ENCODE measurements around the gene COL27A1.

The COL27A1 gene

DNA sequence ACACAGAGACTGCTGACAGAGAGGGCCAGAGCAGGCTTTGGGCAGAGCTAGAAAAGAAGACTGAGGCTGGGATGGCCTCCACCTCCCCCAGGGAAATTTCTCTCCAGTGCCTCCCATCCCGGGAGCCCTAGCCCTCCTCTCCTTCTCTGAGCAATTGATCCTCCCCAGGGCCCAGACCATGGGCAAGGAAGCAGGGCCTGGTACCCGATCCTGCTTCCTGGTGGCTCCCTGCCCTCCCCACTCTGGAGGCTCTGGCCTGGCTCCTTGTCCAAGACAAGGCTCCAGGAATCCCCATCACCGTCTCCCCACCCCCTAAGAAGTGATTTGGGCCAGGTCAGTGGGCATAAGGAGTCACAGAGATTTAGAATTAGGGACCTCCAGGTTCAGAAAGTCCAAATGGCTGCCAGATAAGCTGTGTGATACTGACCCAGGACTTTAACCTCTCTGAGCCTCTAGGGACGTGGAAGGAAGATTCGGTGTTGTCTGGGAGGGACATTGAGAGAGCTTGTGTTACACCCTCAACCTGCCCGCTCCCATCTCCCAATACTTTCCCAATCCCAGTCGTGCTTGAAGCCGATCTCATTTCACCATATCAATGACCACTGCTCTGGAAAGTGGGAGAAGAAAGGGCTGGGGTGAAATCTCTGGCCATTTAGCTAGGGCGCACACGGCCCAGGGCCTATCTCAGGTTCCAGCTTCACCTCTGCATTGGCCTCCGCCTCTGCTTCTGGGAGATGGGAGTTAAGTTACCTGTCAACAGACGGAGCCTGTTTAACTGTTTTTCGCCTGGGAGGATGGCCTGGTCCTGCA is 30.5 kb upstream of the COL27A1 start:
- TF ChIP-seq, protein P1, sequence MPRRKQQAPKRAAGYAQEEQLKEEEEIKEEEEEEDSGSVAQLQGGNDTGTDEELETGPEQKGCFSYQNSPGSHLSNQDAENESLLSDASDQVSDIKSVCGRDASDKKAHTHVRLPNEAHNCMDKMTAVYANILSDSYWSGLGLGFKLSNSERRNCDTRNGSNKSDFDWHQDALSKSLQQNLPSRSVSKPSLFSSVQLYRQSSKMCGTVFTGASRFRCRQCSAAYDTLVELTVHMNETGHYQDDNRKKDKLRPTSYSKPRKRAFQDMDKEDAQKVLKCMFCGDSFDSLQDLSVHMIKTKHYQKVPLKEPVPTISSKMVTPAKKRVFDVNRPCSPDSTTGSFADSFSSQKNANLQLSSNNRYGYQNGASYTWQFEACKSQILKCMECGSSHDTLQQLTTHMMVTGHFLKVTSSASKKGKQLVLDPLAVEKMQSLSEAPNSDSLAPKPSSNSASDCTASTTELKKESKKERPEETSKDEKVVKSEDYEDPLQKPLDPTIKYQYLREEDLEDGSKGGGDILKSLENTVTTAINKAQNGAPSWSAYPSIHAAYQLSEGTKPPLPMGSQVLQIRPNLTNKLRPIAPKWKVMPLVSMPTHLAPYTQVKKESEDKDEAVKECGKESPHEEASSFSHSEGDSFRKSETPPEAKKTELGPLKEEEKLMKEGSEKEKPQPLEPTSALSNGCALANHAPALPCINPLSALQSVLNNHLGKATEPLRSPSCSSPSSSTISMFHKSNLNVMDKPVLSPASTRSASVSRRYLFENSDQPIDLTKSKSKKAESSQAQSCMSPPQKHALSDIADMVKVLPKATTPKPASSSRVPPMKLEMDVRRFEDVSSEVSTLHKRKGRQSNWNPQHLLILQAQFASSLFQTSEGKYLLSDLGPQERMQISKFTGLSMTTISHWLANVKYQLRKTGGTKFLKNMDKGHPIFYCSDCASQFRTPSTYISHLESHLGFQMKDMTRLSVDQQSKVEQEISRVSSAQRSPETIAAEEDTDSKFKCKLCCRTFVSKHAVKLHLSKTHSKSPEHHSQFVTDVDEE (CRISPR knock-in tag; IDR thresholded peaks at IDR 0.05) = no peak
- TF ChIP-seq PPARA (CRISPR knock-in tag; IDR thresholded peaks at IDR 0.05; ENCODE audit: borderline replicate concordance) (no peak), SNAI2 (CRISPR knock-in tag; IDR thresholded peaks at IDR 0.05) (no peak), ZFP3 (CRISPR knock-in tag; IDR thresholded peaks at IDR 0.05) (no peak), ZC3H10 (CRISPR knock-in tag; IDR thresholded peaks at IDR 0.05) (no peak), ZFP30 (CRISPR knock-in tag; IDR thresholded peaks at IDR 0.05) (no peak), RARB (CRISPR knock-in tag; IDR thresholded peaks at IDR 0.05) (no peak), ZNF70 (CRISPR knock-in tag; IDR thresholded peaks at IDR 0.05) (no peak), ESRRG (CRISPR knock-in tag; IDR thresholded peaks at IDR 0.05) (no peak), ARNTL (CRISPR knock-in tag; IDR thresholded peaks at IDR 0.05; ENCODE audit: borderline replicate concordance, low read depth) (no peak)
- TF ChIP-seq, protein P2, sequence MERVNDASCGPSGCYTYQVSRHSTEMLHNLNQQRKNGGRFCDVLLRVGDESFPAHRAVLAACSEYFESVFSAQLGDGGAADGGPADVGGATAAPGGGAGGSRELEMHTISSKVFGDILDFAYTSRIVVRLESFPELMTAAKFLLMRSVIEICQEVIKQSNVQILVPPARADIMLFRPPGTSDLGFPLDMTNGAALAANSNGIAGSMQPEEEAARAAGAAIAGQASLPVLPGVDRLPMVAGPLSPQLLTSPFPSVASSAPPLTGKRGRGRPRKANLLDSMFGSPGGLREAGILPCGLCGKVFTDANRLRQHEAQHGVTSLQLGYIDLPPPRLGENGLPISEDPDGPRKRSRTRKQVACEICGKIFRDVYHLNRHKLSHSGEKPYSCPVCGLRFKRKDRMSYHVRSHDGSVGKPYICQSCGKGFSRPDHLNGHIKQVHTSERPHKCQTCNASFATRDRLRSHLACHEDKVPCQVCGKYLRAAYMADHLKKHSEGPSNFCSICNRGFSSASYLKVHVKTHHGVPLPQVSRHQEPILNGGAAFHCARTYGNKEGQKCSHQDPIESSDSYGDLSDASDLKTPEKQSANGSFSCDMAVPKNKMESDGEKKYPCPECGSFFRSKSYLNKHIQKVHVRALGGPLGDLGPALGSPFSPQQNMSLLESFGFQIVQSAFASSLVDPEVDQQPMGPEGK (CRISPR knock-in tag; IDR thresholded peaks at IDR 0.05; ENCODE audit: borderline replicate concordance) = no peak
- no peak for ATAC-seq

DNA sequence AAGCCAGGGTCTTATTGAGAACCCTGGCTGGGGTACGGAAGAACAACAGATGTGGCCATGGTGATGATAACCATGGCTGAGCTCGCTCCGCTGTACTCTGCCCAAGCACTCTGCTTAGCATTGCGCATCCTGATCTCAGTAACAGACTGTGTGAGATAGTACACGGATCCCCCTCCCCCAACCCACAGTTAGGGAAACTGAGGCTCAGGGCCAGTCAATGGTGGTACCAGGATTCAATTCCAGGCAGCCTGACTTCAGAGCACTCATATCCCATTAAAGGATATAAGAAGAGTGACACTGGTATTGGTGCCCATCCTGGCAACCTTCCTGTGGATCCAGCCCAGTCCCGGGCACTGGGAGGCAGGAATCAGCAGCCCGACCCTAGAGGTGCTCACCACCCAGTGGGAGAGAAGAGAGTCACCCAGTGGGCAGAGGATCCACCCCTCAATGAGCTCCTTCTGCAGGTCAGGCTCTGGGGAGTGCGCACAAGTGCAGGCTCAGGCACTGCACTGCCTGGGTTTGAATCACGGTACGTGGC is 29.8 kb upstream of the COL27A1 start:
- TF ChIP-seq OSR1 (CRISPR knock-in tag; IDR thresholded peaks at IDR 0.05) = no peak
- no peak for TF ChIP-seq ZFP3 (CRISPR knock-in tag; IDR thresholded peaks at IDR 0.05)
- TF ChIP-seq, protein P3, sequence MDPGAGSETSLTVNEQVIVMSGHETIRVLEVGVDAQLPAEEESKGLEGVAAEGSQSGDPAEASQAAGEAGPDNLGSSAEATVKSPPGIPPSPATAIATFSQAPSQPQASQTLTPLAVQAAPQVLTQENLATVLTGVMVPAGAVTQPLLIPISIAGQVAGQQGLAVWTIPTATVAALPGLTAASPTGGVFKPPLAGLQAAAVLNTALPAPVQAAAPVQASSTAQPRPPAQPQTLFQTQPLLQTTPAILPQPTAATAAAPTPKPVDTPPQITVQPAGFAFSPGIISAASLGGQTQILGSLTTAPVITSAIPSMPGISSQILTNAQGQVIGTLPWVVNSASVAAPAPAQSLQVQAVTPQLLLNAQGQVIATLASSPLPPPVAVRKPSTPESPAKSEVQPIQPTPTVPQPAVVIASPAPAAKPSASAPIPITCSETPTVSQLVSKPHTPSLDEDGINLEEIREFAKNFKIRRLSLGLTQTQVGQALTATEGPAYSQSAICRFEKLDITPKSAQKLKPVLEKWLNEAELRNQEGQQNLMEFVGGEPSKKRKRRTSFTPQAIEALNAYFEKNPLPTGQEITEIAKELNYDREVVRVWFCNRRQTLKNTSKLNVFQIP (CRISPR knock-in tag; IDR thresholded peaks at IDR 0.05; ENCODE audit: borderline replicate concordance, low read depth) = no peak
- TF ChIP-seq, protein P4, sequence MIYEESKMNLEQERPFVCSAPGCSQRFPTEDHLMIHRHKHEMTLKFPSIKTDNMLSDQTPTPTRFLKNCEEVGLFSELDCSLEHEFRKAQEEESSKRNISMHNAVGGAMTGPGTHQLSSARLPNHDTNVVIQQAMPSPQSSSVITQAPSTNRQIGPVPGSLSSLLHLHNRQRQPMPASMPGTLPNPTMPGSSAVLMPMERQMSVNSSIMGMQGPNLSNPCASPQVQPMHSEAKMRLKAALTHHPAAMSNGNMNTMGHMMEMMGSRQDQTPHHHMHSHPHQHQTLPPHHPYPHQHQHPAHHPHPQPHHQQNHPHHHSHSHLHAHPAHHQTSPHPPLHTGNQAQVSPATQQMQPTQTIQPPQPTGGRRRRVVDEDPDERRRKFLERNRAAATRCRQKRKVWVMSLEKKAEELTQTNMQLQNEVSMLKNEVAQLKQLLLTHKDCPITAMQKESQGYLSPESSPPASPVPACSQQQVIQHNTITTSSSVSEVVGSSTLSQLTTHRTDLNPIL (CRISPR knock-in tag; IDR thresholded peaks at IDR 0.05; ENCODE audit: low read depth) = no peak
- TF ChIP-seq TCF4 (CRISPR knock-in tag; IDR thresholded peaks at IDR 0.05; ENCODE audit: borderline replicate concordance) = no peak
- TF ChIP-seq, protein P5, sequence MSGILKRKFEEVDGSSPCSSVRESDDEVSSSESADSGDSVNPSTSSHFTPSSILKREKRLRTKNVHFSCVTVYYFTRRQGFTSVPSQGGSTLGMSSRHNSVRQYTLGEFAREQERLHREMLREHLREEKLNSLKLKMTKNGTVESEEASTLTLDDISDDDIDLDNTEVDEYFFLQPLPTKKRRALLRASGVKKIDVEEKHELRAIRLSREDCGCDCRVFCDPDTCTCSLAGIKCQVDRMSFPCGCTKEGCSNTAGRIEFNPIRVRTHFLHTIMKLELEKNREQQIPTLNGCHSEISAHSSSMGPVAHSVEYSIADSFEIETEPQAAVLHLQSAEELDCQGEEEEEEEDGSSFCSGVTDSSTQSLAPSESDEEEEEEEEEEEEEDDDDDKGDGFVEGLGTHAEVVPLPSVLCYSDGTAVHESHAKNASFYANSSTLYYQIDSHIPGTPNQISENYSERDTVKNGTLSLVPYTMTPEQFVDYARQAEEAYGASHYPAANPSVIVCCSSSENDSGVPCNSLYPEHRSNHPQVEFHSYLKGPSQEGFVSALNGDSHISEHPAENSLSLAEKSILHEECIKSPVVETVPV (CRISPR knock-in tag; IDR thresholded peaks at IDR 0.05) = no peak
- TF ChIP-seq, protein P1 (CRISPR knock-in tag; IDR thresholded peaks at IDR 0.05) = no peak
- TF ChIP-seq ISL1 (CRISPR knock-in tag; IDR thresholded peaks at IDR 0.05) = no peak
- TF ChIP-seq ZNF8 (CRISPR knock-in tag; IDR thresholded peaks at IDR 0.05) = no peak
- no peak for TF ChIP-seq ZNF565 (CRISPR knock-in tag; conservative IDR thresholded peaks at IDR 0.05; ENCODE audit: low read depth)
- no peak for TF ChIP-seq CSDC2 (CRISPR knock-in tag; IDR thresholded peaks at IDR 0.05)
- TF ChIP-seq ZFP30 (CRISPR knock-in tag; IDR thresholded peaks at IDR 0.05) = no peak
- no peak for TF ChIP-seq ZNF70 (CRISPR knock-in tag; IDR thresholded peaks at IDR 0.05)
- TF ChIP-seq ZC3H10 (CRISPR knock-in tag; IDR thresholded peaks at IDR 0.05) = no peak
- no peak for TF ChIP-seq RARB (CRISPR knock-in tag; IDR thresholded peaks at IDR 0.05)
- no peak for TF ChIP-seq SNAI2 (CRISPR knock-in tag; IDR thresholded peaks at IDR 0.05)
- no peak for TF ChIP-seq ESRRG (CRISPR knock-in tag; IDR thresholded peaks at IDR 0.05)
- TF ChIP-seq ARNTL (CRISPR knock-in tag; IDR thresholded peaks at IDR 0.05; ENCODE audit: borderline replicate concordance, low read depth) = no peak
- ATAC-seq = no peak
